ENCODE data around the gene SLC39A13. TPM values are rescaled to one million over a fixed set of nuclear protein-coding genes. Genes with fewer than 3 reads are reported as not detected.
A peak's percentile ranks its signal among the peaks of the same experiment; 100 is the strongest.
"Not testable (repeated sequence)": the region's sequence is repeated elsewhere in the genome, so short reads cannot be mapped to it uniquely, and the experiment has no call there.

Gene SLC39A13
- total RNA-seq, 1 experiment from 2014 or later: 24.9 TPM

GRCh38 chr11:47451990-47452389 is 43.6 kb downstream of the SLC39A13 start:
- H3K27ac ChIP-seq (ENCODE audit: low read length): no peak overlapping the region
- H3K4me1 ChIP-seq (ENCODE audit: low read length): no peaks in the 10 kb centered on the region
- no peaks in the 10 kb centered on the region for H3K9me3 ChIP-seq (ENCODE audit: low read length)
- H3K9me2 ChIP-seq (replicated peaks; ENCODE audit: insufficient read depth, low read length): no peaks in the 10 kb centered on the region
- no peak for DNase-seq
- no peaks in the 10 kb centered on the region for H4K20me1 ChIP-seq (ENCODE audit: insufficient read depth, low read depth, low read length)
- no peak overlapping the region for H2AFZ ChIP-seq (ENCODE audit: low read length)
- no peaks in the 10 kb centered on the region for H3K27me3 ChIP-seq (ENCODE audit: low read length)
- no peak overlapping the region for H3K9ac ChIP-seq (ENCODE audit: low read length)
- H3K79me2 ChIP-seq (ENCODE audit: low read length): no peaks in the 10 kb centered on the region
- H3K4me2 ChIP-seq (ENCODE audit: low read depth, low read length, poor library complexity, severe bottlenecking): no peak overlapping the region
- no peaks in the 10 kb centered on the region for H3K36me3 ChIP-seq (ENCODE audit: insufficient read depth, low read length)
- no peak overlapping the region for H3K4me3 ChIP-seq (ENCODE audit: low read length)

DNA sequence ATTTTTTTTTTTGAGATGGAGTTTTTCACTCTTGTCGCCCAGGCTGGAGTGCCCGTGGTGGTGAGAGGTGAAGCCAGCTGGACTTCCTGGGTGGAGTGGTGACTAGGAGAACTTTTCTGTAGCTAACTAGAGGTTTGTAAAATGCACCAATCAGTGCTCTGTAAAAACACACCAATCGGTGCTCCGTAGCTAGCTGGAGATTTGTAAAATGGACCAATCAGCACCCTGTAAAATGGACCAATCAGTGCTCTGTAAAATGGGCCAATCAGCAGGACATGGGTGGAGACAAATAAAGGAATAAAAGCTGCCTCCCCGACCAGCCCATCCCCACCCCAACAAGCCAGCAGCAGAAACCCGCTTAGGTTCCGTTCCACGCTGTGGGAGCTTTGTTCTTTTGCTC is 45.0 kb downstream of the SLC39A13 start:
- H3K9ac ChIP-seq (ENCODE audit: low read length): no peak overlapping the region
- H3K9me2 ChIP-seq (replicated peaks; ENCODE audit: insufficient read depth, low read length): no peaks in the 10 kb centered on the region
- H3K36me3 ChIP-seq (ENCODE audit: insufficient read depth, low read length): no peaks in the 10 kb centered on the region
- no peaks in the 10 kb centered on the region for H3K9me3 ChIP-seq (ENCODE audit: low read length)
- H3K27me3 ChIP-seq (ENCODE audit: low read length): no peaks in the 10 kb centered on the region
- no peak overlapping the region for H3K27ac ChIP-seq (ENCODE audit: low read length)
- H2AFZ ChIP-seq (ENCODE audit: low read length): no peak overlapping the region
- no peak overlapping the region for H3K4me3 ChIP-seq (ENCODE audit: low read length)
- DNase-seq: peak; percentile 63
- no peaks in the 10 kb centered on the region for H3K4me1 ChIP-seq (ENCODE audit: low read length)
- no peaks in the 10 kb centered on the region for H4K20me1 ChIP-seq (ENCODE audit: insufficient read depth, low read depth, low read length)
- H3K79me2 ChIP-seq (ENCODE audit: low read length): no peaks in the 10 kb centered on the region
- no peak overlapping the region for H3K4me2 ChIP-seq (ENCODE audit: low read depth, low read length, poor library complexity, severe bottlenecking)

GRCh38 chr11:47454258-47454671 is 45.9 kb downstream of the SLC39A13 start:
- H4K20me1 ChIP-seq (ENCODE audit: insufficient read depth, low read depth, low read length); H3K4me1 ChIP-seq (ENCODE audit: low read length); H3K9me2 ChIP-seq (replicated peaks; ENCODE audit: insufficient read depth, low read length); H3K79me2 ChIP-seq (ENCODE audit: low read length); H3K9me3 ChIP-seq (ENCODE audit: low read length); H3K27me3 ChIP-seq (ENCODE audit: low read length); H3K4me2 ChIP-seq (ENCODE audit: low read depth, low read length, poor library complexity, severe bottlenecking); H2AFZ ChIP-seq (ENCODE audit: low read length); H3K27ac ChIP-seq (ENCODE audit: low read length); H3K36me3 ChIP-seq (ENCODE audit: insufficient read depth, low read length); H3K9ac ChIP-seq (ENCODE audit: low read length); H3K4me3 ChIP-seq (ENCODE audit: low read length): not testable (repeated sequence)
- DNase-seq: peak; percentile 90

DNA sequence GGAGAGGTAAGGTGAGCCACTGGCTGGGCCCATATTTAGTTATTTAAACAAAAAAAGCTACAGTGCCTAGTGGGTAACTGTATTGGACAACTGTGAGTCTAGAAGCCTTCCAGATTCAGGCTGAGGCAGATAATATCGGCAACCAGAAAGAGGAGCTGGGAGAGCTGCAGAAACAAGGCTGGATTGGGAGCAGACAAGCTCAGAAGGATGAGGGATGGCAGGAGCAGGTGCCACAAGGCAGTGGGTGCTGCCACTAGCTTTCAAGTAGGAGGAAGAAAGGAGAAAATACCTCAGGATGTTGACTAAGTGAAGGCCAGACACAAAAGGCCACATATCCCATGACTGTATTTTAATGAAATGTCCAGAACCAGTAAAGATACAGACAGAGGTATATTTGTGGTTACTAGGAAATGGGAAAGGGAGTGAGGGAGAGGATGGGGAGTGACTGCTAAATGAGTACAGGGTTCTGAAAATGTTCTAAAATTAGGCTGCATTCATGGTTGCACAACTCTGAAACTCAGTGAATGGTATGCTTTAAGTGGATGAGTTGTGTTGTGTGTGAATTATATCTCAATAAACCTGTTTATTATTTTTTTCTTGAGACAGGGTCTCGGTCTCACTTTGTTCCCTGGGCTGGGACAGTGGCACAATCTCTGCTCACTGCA is 52.3 kb downstream of the SLC39A13 start:
- Histone ChIP-seq H2AFZ (ENCODE audit: low read length) (no peak overlapping the region), H3K27ac (ENCODE audit: low read length) (no peak overlapping the region), H3K36me3 (ENCODE audit: insufficient read depth, low read length) (peaks cover 9% of the 10 kb centered on the region), H3K9me3 (ENCODE audit: low read length) (no peaks in the 10 kb centered on the region), H3K9me2 (replicated peaks; ENCODE audit: insufficient read depth, low read length) (no peaks in the 10 kb centered on the region), H3K79me2 (ENCODE audit: low read length) (peaks cover 21% of the 10 kb centered on the region), H3K27me3 (ENCODE audit: low read length) (no peaks in the 10 kb centered on the region), H4K20me1 (ENCODE audit: insufficient read depth, low read depth, low read length) (no peaks in the 10 kb centered on the region; the same call in 1 of the 2 replicates), H3K4me2 (ENCODE audit: low read depth, low read length, poor library complexity, severe bottlenecking) (no peak overlapping the region), H3K4me1 (ENCODE audit: low read length) (peaks cover 19% of the 10 kb centered on the region), H3K9ac (ENCODE audit: low read length) (no peak overlapping the region), H3K4me3 (ENCODE audit: low read length) (no peak overlapping the region)
- DNase-seq: no peak

DNA sequence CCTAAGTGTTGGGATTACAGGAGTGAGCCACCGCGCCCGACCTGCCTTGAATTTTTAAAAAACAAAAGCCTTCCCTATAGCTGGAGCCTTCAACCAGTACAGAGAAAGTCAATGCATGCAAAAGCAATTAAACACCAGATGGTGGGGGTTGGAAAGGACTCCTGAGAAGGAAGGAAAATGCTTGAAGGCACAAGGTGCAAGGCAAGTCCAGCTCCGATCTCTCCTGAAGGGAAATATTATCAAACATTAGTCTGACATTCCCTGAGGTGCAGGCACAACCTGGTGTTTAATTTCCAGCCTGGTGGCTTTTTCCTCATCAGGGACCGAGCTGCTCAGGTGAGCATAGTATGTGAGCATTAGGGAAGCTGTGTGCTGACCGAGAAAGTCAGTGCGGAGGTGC is 53.5 kb downstream of the SLC39A13 start:
- Histone ChIP-seq H3K27me3 (ENCODE audit: low read length) (no peaks in the 10 kb centered on the region), H3K27ac (ENCODE audit: low read length) (no peak overlapping the region), H3K4me2 (ENCODE audit: low read depth, low read length, poor library complexity, severe bottlenecking) (no peak overlapping the region), H3K9me3 (ENCODE audit: low read length) (no peaks in the 10 kb centered on the region), H3K9ac (ENCODE audit: low read length) (no peak overlapping the region), H3K79me2 (ENCODE audit: low read length) (peaks cover 32% of the 10 kb centered on the region), H3K36me3 (ENCODE audit: insufficient read depth, low read length) (peaks cover 9% of the 10 kb centered on the region), H3K9me2 (replicated peaks; ENCODE audit: insufficient read depth, low read length) (no peaks in the 10 kb centered on the region), H4K20me1 (ENCODE audit: insufficient read depth, low read depth, low read length) (no peaks in the 10 kb centered on the region; the same call in 1 of the 2 replicates), H3K4me1 (ENCODE audit: low read length) (peaks cover 31% of the 10 kb centered on the region), H3K4me3 (ENCODE audit: low read length) (no peak overlapping the region), H2AFZ (ENCODE audit: low read length) (no peak overlapping the region)
- no peak for DNase-seq

- peak; percentile 86 for DNase-seq
- Histone ChIP-seq H3K36me3 (ENCODE audit: insufficient read depth, low read length) (peaks cover 31% of the 10 kb centered on the region; the same call in 1 of the 2 replicates), H3K27ac (ENCODE audit: low read length) (peak overlapping the region; percentile 78), H4K20me1 (ENCODE audit: insufficient read depth, low read depth, low read length) (no peaks in the 10 kb centered on the region; the same call in none of the 2 replicates), H3K9me3 (ENCODE audit: low read length) (no peaks in the 10 kb centered on the region), H3K9me2 (replicated peaks; ENCODE audit: insufficient read depth, low read length) (no peaks in the 10 kb centered on the region), H3K4me1 (ENCODE audit: low read length) (peaks cover 57% of the 10 kb centered on the region), H3K79me2 (ENCODE audit: low read length) (peaks cover 58% of the 10 kb centered on the region), H3K27me3 (ENCODE audit: low read length) (no peaks in the 10 kb centered on the region), H3K9ac (ENCODE audit: low read length) (peak overlapping the region; percentile 39; the same call in 1 of the 2 replicates), H3K4me2 (ENCODE audit: low read depth, low read length, poor library complexity, severe bottlenecking) (peak overlapping the region; percentile 53), H3K4me3 (ENCODE audit: low read length) (0 out of 2 replicates have a peak overlapping the region, but pooled peaks have one; percentile 9), H2AFZ (ENCODE audit: low read length) (no peak overlapping the region)
These were observed 56.1 kb downstream of the SLC39A13 start for GRCh38 chr11:47464483-47464882.

Small RNA genes within 50 kb of the gene (small RNA-seq; reads per million reads assigned to genes)
- gene MIR4487: not detected

Other genes starting within 250 kb of the SLC39A13 start
- gene ARFGAP2, start 231.7 kb upstream of the SLC39A13 start, total RNA-seq (2014; rRNA removed; shearing (Covaris generic); ENCODE audit: low replicate concordance): 68.6 and 139 TPM in 2 replicates
- gene PACSIN3, start 222.2 kb upstream of the SLC39A13 start, total RNA-seq (2014; rRNA removed; shearing (Covaris generic); ENCODE audit: low replicate concordance): 1.1 and 5.9 TPM in 2 replicates
- gene DDB2, start 193.6 kb upstream of the SLC39A13 start, total RNA-seq (2014; rRNA removed; shearing (Covaris generic); ENCODE audit: low replicate concordance): 21.1 and 26.4 TPM in 2 replicates
- 20.7 and 42.1 TPM in 2 replicates for gene ACP2, start 159.8 kb upstream of the SLC39A13 start, total RNA-seq (2014; rRNA removed; shearing (Covaris generic); ENCODE audit: low replicate concordance)
- 6.9 and 15.8 TPM in 2 replicates for gene NR1H3, start 150.6 kb upstream of the SLC39A13 start, total RNA-seq (2014; rRNA removed; shearing (Covaris generic); ENCODE audit: low replicate concordance)
- gene MADD, start 138.5 kb upstream of the SLC39A13 start, total RNA-seq (2014; rRNA removed; shearing (Covaris generic); ENCODE audit: low replicate concordance): 31.2 and 53.5 TPM in 2 replicates
- gene MYBPC3, start 55.9 kb upstream of the SLC39A13 start, total RNA-seq (2014; rRNA removed; shearing (Covaris generic); ENCODE audit: low replicate concordance): 0.67 and 0.72 TPM in 2 replicates
- 114 and 198 TPM in 2 replicates for gene SPI1, start 30.0 kb upstream of the SLC39A13 start, total RNA-seq (2014; rRNA removed; shearing (Covaris generic); ENCODE audit: low replicate concordance)
- gene PSMC3, start 17.8 kb downstream of the SLC39A13 start, total RNA-seq (2014; rRNA removed; shearing (Covaris generic); ENCODE audit: low replicate concordance): 40.6 and 119 TPM in 2 replicates
- 0.52 and 4.5 TPM in 2 replicates for gene RAPSN, start 40.5 kb downstream of the SLC39A13 start, total RNA-seq (2014; rRNA removed; shearing (Covaris generic); ENCODE audit: low replicate concordance)
- 130 and 148 TPM in 2 replicates for gene CELF1, start 144.5 kb downstream of the SLC39A13 start, total RNA-seq (2014; rRNA removed; shearing (Covaris generic); ENCODE audit: low replicate concordance)
- 174 and 253 TPM in 2 replicates for gene PTPMT1, start 157.0 kb downstream of the SLC39A13 start, total RNA-seq (2014; rRNA removed; shearing (Covaris generic); ENCODE audit: low replicate concordance)
- 8.7 and 11.0 TPM in 2 replicates for gene KBTBD4, start 170.4 kb downstream of the SLC39A13 start, total RNA-seq (2014; rRNA removed; shearing (Covaris generic); ENCODE audit: low replicate concordance)
- 41.2 and 104 TPM in 2 replicates for gene NDUFS3, start 170.5 kb downstream of the SLC39A13 start, total RNA-seq (2014; rRNA removed; shearing (Covaris generic); ENCODE audit: low replicate concordance)
- gene FAM180B, start 178.1 kb downstream of the SLC39A13 start, total RNA-seq (2014; rRNA removed; shearing (Covaris generic); ENCODE audit: low replicate concordance): not detected in 2 replicates
- 4.9 TPM in 1 of 2 replicates, not detected in the other for gene C1QTNF4, start 185.8 kb downstream of the SLC39A13 start, total RNA-seq (2014; rRNA removed; shearing (Covaris generic); ENCODE audit: low replicate concordance)
- 49.5 and 72.6 TPM in 2 replicates for gene MTCH2, start 234.0 kb downstream of the SLC39A13 start, total RNA-seq (2014; rRNA removed; shearing (Covaris generic); ENCODE audit: low replicate concordance)

All from Karpas-422 (cell line).